NT2/D1 (cell line): ENCODE data around the gene RND2.

Source experiments
- DNase-seq: peaks from one replicate; pipeline ENCODE4 v3.0.0-alpha.2; 2011; ENCODE audit warnings: low read depth, low spot score
- H3K27me3 ChIP-seq: 2 replicates; pipeline ENCODE4 v1.6.0; 2011; ENCODE audit warnings: mild to moderate bottlenecking; ENCODE audit not compliant: insufficient read length, insufficient read depth
- H3K36me3 ChIP-seq: 2 replicates; pipeline ENCODE4 v1.6.1; 2011; ENCODE audit warnings: mild to moderate bottlenecking, low read length, mixed read lengths; ENCODE audit not compliant: insufficient read depth, insufficient read length
- H3K4me1 ChIP-seq: 2 replicates; pipeline ENCODE4 v1.5.1; 2011; ENCODE audit not compliant: insufficient read depth, insufficient read length
- H3K4me3 ChIP-seq: 2 replicates; pipeline ENCODE4 v1.5.1; 2011; ENCODE audit warnings: low read depth; ENCODE audit not compliant: insufficient read length
- H3K9ac ChIP-seq: 2 replicates; pipeline ENCODE4 v1.6.0; 2011; ENCODE audit warnings: low read depth; ENCODE audit not compliant: insufficient read length
- H3K9me3 ChIP-seq: 2 replicates; pipeline ENCODE4 v1.5.1; 2011; ENCODE audit warnings: mild to moderate bottlenecking, low read length; ENCODE audit not compliant: insufficient read depth
- SUZ12 ChIP-seq: IDR thresholded peaks from 2 replicates; pipeline ENCODE4 v1.6.1; 2011; ENCODE audit not compliant: insufficient read length, insufficient read depth; ENCODE audit errors: extremely low read depth
- YY1 ChIP-seq: IDR thresholded peaks from 2 replicates; pipeline ENCODE4 v1.6.1; 2011; ENCODE audit not compliant: insufficient read length, insufficient read depth
- ZNF274 ChIP-seq: IDR thresholded peaks from 2 replicates; pipeline ENCODE4 v1.6.1; 2011; ENCODE audit warnings: mild to moderate bottlenecking, low read depth, low read length

Gene RND2

GRCh38 chr17:43018008-43018853 is 6.8 kb upstream of the RND2 start:
- no peak for DNase-seq
- H3K4me1 ChIP-seq, result peaks cover 28% of the 10 kb centered on the region
- no peak overlapping the region for H3K4me3 ChIP-seq
- no peaks in the 10 kb centered on the region for H3K27me3 ChIP-seq
- H3K9me3 ChIP-seq, result no peaks in the 10 kb centered on the region
- peaks cover 57% of the 10 kb centered on the region for H3K36me3 ChIP-seq
- TF ChIP-seq YY1 (no peak), ZNF274 (no peak), SUZ12 (no peak)
- no peak overlapping the region for H3K9ac ChIP-seq

GRCh38 chr17:43018932-43019331 is 6.1 kb upstream of the RND2 start:
- Histone ChIP-seq H3K9ac (no peak overlapping the region), H3K27me3 (no peaks in the 10 kb centered on the region), H3K4me3 (no peak overlapping the region), H3K4me1 (peaks cover 27% of the 10 kb centered on the region), H3K36me3 (peaks cover 50% of the 10 kb centered on the region), H3K9me3 (no peaks in the 10 kb centered on the region)
- DNase-seq, result no peak
- TF ChIP-seq SUZ12 (no peak), YY1 (no peak), ZNF274 (no peak)

GRCh38 chr17:43019418-43019817 is 5.6 kb upstream of the RND2 start:
- Histone ChIP-seq H3K9me3 (no peaks in the 10 kb centered on the region), H3K4me3 (no peak overlapping the region), H3K27me3 (no peaks in the 10 kb centered on the region), H3K9ac (peak overlapping the region; percentile 62), H3K36me3 (peaks cover 45% of the 10 kb centered on the region), H3K4me1 (peaks cover 23% of the 10 kb centered on the region)
- no peak for DNase-seq
- no peak for TF ChIP-seq ZNF274
- no peak for TF ChIP-seq YY1
- no peak for TF ChIP-seq SUZ12

- no peak for DNase-seq
- no peak for TF ChIP-seq SUZ12
- TF ChIP-seq ZNF274, result no peak
- TF ChIP-seq YY1, result no peak
- H3K27me3 ChIP-seq, result no peaks in the 10 kb centered on the region
- peak overlapping the region; percentile 13 for H3K4me3 ChIP-seq
- peaks cover 40% of the 10 kb centered on the region for H3K36me3 ChIP-seq
- H3K4me1 ChIP-seq, result peaks cover 21% of the 10 kb centered on the region
- peak overlapping the region; percentile 62 for H3K9ac ChIP-seq
- H3K9me3 ChIP-seq, result no peaks in the 10 kb centered on the region
Measured at GRCh38 chr17:43020030-43020621, 4.9 kb upstream of the RND2 start.

GRCh38 chr17:43020789-43021740 is 4.0 kb upstream of the RND2 start:
- H3K4me3 ChIP-seq, result peak overlapping the region; percentile 99
- no peaks in the 10 kb centered on the region for H3K27me3 ChIP-seq
- peak overlapping the region; percentile 97 for H3K9ac ChIP-seq
- TF ChIP-seq SUZ12 (no peak), YY1 (no peak), ZNF274 (no peak)
- no peaks in the 10 kb centered on the region for H3K9me3 ChIP-seq
- DNase-seq, result no peak
- peaks cover 31% of the 10 kb centered on the region for H3K36me3 ChIP-seq
- peaks cover 17% of the 10 kb centered on the region for H3K4me1 ChIP-seq

GRCh38 chr17:43021741-43022512 is 3.1 kb upstream of the RND2 start, which contains the start of gene VAT1:
TSS of gene VAT1 (minus strand) at chr17:43022385. CDS start at chr17:43022322, 63 bp downstream.
- H3K9ac ChIP-seq, result peak within 1 kb of the TSS; percentile 97
- H3K36me3 ChIP-seq, result peaks cover 22% of the 10 kb centered on the region
- TF ChIP-seq SUZ12 (no peak), ZNF274 (no peak), YY1 (no peak)
- H3K27me3 ChIP-seq, result no peaks in the 10 kb centered on the region
- peak; percentile 68 for DNase-seq
- peak within 1 kb of the TSS; percentile 99 for H3K4me3 ChIP-seq
- H3K4me1 ChIP-seq, result peaks cover 17% of the 10 kb centered on the region
- H3K9me3 ChIP-seq, result no peaks in the 10 kb centered on the region
